ENCODE measurements around the gene RHOT1.
"Not testable (repeated sequence)": the region's sequence is repeated elsewhere in the genome, so short reads cannot be mapped to it uniquely, and the experiment has no call there.

The RHOT1 gene

GRCh38 chr17:32160526-32160925, 18.2 kb downstream of the RHOT1 start:
- no peak for DNase-seq

GRCh38 chr17:32161029-32161428, 18.7 kb downstream of the RHOT1 start:
- no peak for DNase-seq

- no peak for DNase-seq
Measured at GRCh38 chr17:32161506-32162365, 19.4 kb downstream of the RHOT1 start.

- no peak for DNase-seq
Measured at GRCh38 chr17:32174889-32175288, 32.6 kb downstream of the RHOT1 start.

- not testable (repeated sequence) for DNase-seq
Measured at GRCh38 chr17:32178679-32179078, 36.4 kb downstream of the RHOT1 start.

- not testable (repeated sequence) for DNase-seq
Measured at GRCh38 chr17:32179103-32179502, 36.8 kb downstream of the RHOT1 start.

- not testable (repeated sequence) for DNase-seq
Measured at GRCh38 chr17:32179526-32179925, 37.2 kb downstream of the RHOT1 start.

- DNase-seq = not testable (repeated sequence)
Measured at GRCh38 chr17:32180262-32180661, 38.0 kb downstream of the RHOT1 start.

GRCh38 chr17:32185875-32186274, 43.6 kb downstream of the RHOT1 start:
- DNase-seq = no peak

- no peak for DNase-seq
Measured at GRCh38 chr17:32187271-32187670, 45.0 kb downstream of the RHOT1 start.

GRCh38 chr17:32189343-32189742, 47.0 kb downstream of the RHOT1 start:
- no peak for DNase-seq

- no peak for DNase-seq
Measured at GRCh38 chr17:32191306-32191705, 49.0 kb downstream of the RHOT1 start.

- DNase-seq = no peak
Measured at GRCh38 chr17:32192379-32192778, 50.1 kb downstream of the RHOT1 start.

- DNase-seq = no peak
Measured at GRCh38 chr17:32197987-32198386, 55.7 kb downstream of the RHOT1 start.

GRCh38 chr17:32206861-32207260, 64.6 kb downstream of the RHOT1 start:
- no peak for DNase-seq

- no peak for DNase-seq
Measured at GRCh38 chr17:32208436-32208835, 66.1 kb downstream of the RHOT1 start.

GRCh38 chr17:32209608-32210007, 67.3 kb downstream of the RHOT1 start:
- DNase-seq = no peak

GRCh38 chr17:32211671-32212070, 69.4 kb downstream of the RHOT1 start:
- no peak for DNase-seq

- DNase-seq = no peak
Measured at GRCh38 chr17:32215696-32216095, 73.4 kb downstream of the RHOT1 start.

GRCh38 chr17:32222621-32223020, 80.3 kb downstream of the RHOT1 start:
- no peak for DNase-seq

- DNase-seq = no peak
Measured at GRCh38 chr17:32223703-32224102, 81.4 kb downstream of the RHOT1 start.

- DNase-seq = no peak
Measured at GRCh38 chr17:32226886-32227285, 84.6 kb downstream of the RHOT1 start.

GRCh38 chr17:32227910-32228309, 85.6 kb downstream of the RHOT1 start:
- DNase-seq = no peak

GRCh38 chr17:32235588-32235987, 93.3 kb downstream of the RHOT1 start:
- DNase-seq = no peak

GRCh38 chr17:32239456-32239855, 97.2 kb downstream of the RHOT1 start:
- no peak for DNase-seq
